Measurements from ENCODE around the gene RAD54L.

- TF ChIP-seq, protein P1, sequence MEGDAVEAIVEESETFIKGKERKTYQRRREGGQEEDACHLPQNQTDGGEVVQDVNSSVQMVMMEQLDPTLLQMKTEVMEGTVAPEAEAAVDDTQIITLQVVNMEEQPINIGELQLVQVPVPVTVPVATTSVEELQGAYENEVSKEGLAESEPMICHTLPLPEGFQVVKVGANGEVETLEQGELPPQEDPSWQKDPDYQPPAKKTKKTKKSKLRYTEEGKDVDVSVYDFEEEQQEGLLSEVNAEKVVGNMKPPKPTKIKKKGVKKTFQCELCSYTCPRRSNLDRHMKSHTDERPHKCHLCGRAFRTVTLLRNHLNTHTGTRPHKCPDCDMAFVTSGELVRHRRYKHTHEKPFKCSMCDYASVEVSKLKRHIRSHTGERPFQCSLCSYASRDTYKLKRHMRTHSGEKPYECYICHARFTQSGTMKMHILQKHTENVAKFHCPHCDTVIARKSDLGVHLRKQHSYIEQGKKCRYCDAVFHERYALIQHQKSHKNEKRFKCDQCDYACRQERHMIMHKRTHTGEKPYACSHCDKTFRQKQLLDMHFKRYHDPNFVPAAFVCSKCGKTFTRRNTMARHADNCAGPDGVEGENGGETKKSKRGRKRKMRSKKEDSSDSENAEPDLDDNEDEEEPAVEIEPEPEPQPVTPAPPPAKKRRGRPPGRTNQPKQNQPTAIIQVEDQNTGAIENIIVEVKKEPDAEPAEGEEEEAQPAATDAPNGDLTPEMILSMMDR (conservative IDR thresholded peaks at IDR 0.05; ENCODE audit: low read depth, low read length): no peak
- no peak for TF ChIP-seq FOS (IDR thresholded peaks at IDR 0.05; ENCODE audit: low read depth, low read length)
- TF ChIP-seq MAZ (IDR thresholded peaks at IDR 0.05; ENCODE audit: borderline replicate concordance, low read depth, low read length): no peak
- TF ChIP-seq SMC3 (IDR thresholded peaks at IDR 0.05; ENCODE audit: low read depth, low read length): no peak
- no peak for TF ChIP-seq MXI1 (IDR thresholded peaks at IDR 0.05; ENCODE audit: borderline replicate concordance, low read depth, low read length)
- no peak for TF ChIP-seq NFE2L2 (IDR thresholded peaks at IDR 0.05; ENCODE audit: low read depth, low read length)
- TF ChIP-seq POLR2A (IDR thresholded peaks at IDR 0.05; ENCODE audit: low read depth, low read length): no peak
- no peak for TF ChIP-seq RCOR1 (IDR thresholded peaks at IDR 0.05; ENCODE audit: insufficient replicate concordance, low read length)
- no peak for TF ChIP-seq RFX5 (IDR thresholded peaks at IDR 0.05; ENCODE audit: low read depth, low read length)
- no peak for TF ChIP-seq BHLHE40 (IDR thresholded peaks at IDR 0.05; ENCODE audit: low read depth, low read length)
- no peak for TF ChIP-seq RAD21 (IDR thresholded peaks at IDR 0.05; ENCODE audit: low read length)
- TF ChIP-seq, protein P2, sequence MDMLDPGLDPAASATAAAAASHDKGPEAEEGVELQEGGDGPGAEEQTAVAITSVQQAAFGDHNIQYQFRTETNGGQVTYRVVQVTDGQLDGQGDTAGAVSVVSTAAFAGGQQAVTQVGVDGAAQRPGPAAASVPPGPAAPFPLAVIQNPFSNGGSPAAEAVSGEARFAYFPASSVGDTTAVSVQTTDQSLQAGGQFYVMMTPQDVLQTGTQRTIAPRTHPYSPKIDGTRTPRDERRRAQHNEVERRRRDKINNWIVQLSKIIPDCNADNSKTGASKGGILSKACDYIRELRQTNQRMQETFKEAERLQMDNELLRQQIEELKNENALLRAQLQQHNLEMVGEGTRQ (IDR thresholded peaks at IDR 0.05; ENCODE audit: low read depth, low read length): no peak
- no peak for TF ChIP-seq CHD1 (IDR thresholded peaks at IDR 0.05; ENCODE audit: low read depth, low read length)
These were observed 27.7 kb upstream of the RAD54L start for GRCh38 chr1:46219551-46220520.
